ENCODE data around the gene COMT.

DNA sequence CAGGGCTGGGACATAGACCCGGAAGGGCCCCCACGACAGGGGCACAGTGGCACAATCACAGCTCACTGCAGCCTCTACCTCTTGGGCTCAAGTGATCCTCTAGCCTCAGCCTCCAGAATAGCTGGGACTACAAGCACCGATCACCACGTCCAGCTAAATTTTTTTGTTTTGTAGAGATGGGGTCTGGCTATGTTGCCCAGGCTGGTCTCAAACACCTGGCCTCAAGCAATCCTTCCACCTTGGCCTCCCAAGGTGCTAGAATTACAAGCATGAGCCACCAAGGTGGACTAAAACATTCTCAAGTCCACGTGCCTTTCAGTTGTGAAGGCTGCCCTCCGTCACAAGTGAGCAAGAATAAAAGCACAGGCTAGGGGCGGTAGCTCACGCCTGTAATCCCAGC is 10.1 kb upstream of the COMT start:
- TF ChIP-seq, protein P1, sequence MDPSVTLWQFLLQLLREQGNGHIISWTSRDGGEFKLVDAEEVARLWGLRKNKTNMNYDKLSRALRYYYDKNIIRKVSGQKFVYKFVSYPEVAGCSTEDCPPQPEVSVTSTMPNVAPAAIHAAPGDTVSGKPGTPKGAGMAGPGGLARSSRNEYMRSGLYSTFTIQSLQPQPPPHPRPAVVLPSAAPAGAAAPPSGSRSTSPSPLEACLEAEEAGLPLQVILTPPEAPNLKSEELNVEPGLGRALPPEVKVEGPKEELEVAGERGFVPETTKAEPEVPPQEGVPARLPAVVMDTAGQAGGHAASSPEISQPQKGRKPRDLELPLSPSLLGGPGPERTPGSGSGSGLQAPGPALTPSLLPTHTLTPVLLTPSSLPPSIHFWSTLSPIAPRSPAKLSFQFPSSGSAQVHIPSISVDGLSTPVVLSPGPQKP (IDR thresholded peaks at IDR 0.05; ENCODE audit: borderline replicate concordance, low read depth, low read length), result no peak
- TF ChIP-seq CTCF (conservative IDR thresholded peaks at IDR 0.05; ENCODE audit: low read depth, low read length) (no peak), USF2 (IDR thresholded peaks at IDR 0.05; ENCODE audit: low read depth, low read length) (no peak), NFE2L2 (IDR thresholded peaks at IDR 0.05; ENCODE audit: low read depth, low read length) (no peak)
